A549 (cell line): ENCODE measurements around the gene FAM180A.

ENCODE experiments used
- BHLHE40 ChIP-seq: IDR thresholded peaks from 2 replicates; pipeline ENCODE4 v1.6.1; 2012; ENCODE audit warnings: low read depth, low read length, inconsistent platforms
- CBX2 ChIP-seq: fragments of 200-600 bp; sonication (generic); IDR thresholded peaks from 2 replicates; pipeline ENCODE4 v1.6.1; 2016; ENCODE audit warnings: low read depth, mild to moderate bottlenecking, borderline replicate concordance
- CEBPB ChIP-seq, 2 experiments: fragments of >200 bp in 1 of 2; sonication (Bioruptor Twin) in 1 of 2; formaldehyde crosslinking in 1 of 2; IDR thresholded peaks; 2 replicates each; pipeline ENCODE4 v1.6.1; 2012 to 2016
- CHD2 ChIP-seq: fragments of 150-350 bp; IDR thresholded peaks from 2 replicates; pipeline ENCODE4 v1.6.1; 2014; ENCODE audit warnings: low read length; ENCODE audit not compliant: partially characterized antibody
- CHD4 ChIP-seq: fragments of 200-600 bp; sonication (generic); IDR thresholded peaks from 2 replicates; pipeline ENCODE4 v1.6.1; 2016; ENCODE audit warnings: antibody characterized with exemption, mild to moderate bottlenecking, borderline replicate concordance
- ESRRA ChIP-seq: fragments of 150-350 bp; IDR thresholded peaks from 2 replicates; pipeline ENCODE4 v1.6.1; 2014; ENCODE audit warnings: mild to moderate bottlenecking, low read length, borderline replicate concordance
- GATA3 ChIP-seq: IDR thresholded peaks from 2 replicates; pipeline ENCODE4 v1.6.1; 2012; ENCODE audit warnings: borderline replicate concordance
- POLR2A ChIP-seq: IDR thresholded peaks from 2 replicates; pipeline ENCODE4 v1.6.1; 2012; ENCODE audit warnings: mild to moderate bottlenecking, low read length
- RFX5 ChIP-seq: fragments of 450-650 bp; IDR thresholded peaks from 2 replicates; pipeline ENCODE4 v1.7.1; 2014; ENCODE audit warnings: antibody characterized with exemption, mild to moderate bottlenecking, moderate library complexity
- SMC3 ChIP-seq: fragments of >200 bp; sonication (Bioruptor Twin); formaldehyde crosslinking; IDR thresholded peaks from 3 replicates; pipeline ENCODE4 v1.6.1; 2018; ENCODE audit warnings: inconsistent platforms
- TF ChIP-seq, protein P1 (sequence below): IDR thresholded peaks from 2 replicates; pipeline ENCODE4 v1.6.1; 2012
- TF ChIP-seq, protein P2 (sequence below): fragments of >200 bp; sonication (Bioruptor Twin); formaldehyde crosslinking; IDR thresholded peaks from 3 replicates; pipeline ENCODE4 v1.5.1; 2016
- TF ChIP-seq, protein P3 (sequence below): fragments of 250-450 bp; sonication (Bioruptor Pico); IDR thresholded peaks from 2 replicates; pipeline ENCODE4 v1.5.0; 2021; ENCODE audit warnings: mild to moderate bottlenecking, moderate library complexity, borderline replicate concordance

DNA sequence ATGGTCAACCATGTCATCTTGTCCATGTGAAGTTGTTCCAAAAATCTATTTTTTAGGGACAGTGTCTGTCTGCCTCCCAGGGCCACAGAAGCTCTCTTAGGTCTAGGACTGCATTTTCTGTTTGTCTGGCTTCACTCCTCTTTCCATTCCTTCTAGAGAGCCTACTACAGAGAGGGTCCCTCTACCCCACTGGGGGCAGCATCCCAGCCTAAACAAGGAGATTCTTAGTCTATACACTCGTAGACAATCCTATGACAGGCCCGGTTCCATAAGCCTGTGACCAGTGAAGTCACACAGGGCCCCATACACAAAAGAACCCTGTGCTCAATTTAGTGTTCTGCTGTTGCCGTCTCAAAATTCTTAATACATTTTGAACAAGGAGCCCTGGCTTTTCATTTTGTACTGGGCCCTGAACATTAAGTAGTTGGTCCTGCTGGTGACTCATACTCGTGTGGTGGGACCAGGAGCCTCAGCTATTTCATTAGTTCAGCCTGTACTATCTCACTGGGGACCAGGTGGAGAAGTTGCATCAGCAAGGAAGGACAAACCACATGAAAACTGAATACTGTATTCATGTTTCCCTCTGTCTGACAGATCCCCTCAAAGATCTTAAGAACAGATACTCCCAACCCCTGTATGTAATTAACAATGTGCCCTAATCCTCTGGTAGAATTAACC lies 23.5 kb upstream of the FAM180A start:
- TF ChIP-seq POLR2A (no peak), RFX5 (no peak), CEBPB (IDR thresholded peaks at IDR 0.05) (no peak), SMC3 (no peak), CHD4 (no peak), CBX2 (no peak), GATA3 (no peak), CHD2 (no peak), ESRRA (no peak), BHLHE40 (no peak)
- TF ChIP-seq, protein P1, sequence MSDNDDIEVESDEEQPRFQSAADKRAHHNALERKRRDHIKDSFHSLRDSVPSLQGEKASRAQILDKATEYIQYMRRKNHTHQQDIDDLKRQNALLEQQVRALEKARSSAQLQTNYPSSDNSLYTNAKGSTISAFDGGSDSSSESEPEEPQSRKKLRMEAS, result no peak
- TF ChIP-seq, protein P2, sequence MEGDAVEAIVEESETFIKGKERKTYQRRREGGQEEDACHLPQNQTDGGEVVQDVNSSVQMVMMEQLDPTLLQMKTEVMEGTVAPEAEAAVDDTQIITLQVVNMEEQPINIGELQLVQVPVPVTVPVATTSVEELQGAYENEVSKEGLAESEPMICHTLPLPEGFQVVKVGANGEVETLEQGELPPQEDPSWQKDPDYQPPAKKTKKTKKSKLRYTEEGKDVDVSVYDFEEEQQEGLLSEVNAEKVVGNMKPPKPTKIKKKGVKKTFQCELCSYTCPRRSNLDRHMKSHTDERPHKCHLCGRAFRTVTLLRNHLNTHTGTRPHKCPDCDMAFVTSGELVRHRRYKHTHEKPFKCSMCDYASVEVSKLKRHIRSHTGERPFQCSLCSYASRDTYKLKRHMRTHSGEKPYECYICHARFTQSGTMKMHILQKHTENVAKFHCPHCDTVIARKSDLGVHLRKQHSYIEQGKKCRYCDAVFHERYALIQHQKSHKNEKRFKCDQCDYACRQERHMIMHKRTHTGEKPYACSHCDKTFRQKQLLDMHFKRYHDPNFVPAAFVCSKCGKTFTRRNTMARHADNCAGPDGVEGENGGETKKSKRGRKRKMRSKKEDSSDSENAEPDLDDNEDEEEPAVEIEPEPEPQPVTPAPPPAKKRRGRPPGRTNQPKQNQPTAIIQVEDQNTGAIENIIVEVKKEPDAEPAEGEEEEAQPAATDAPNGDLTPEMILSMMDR, result no peak
- TF ChIP-seq, protein P3, sequence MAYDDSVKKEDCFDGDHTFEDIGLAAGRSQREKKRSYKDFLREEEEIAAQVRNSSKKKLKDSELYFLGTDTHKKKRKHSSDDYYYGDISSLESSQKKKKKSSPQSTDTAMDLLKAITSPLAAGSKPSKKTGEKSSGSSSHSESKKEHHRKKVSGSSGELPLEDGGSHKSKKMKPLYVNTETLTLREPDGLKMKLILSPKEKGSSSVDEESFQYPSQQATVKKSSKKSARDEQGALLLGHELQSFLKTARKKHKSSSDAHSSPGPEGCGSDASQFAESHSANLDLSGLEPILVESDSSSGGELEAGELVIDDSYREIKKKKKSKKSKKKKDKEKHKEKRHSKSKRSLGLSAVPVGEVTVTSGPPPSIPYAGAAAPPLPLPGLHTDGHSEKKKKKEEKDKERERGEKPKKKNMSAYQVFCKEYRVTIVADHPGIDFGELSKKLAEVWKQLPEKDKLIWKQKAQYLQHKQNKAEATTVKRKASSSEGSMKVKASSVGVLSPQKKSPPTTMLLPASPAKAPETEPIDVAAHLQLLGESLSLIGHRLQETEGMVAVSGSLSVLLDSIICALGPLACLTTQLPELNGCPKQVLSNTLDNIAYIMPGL (CRISPR knock-in tag), result no peak
